NCI-H524 (cell line): ENCODE measurements around the gene OLIG2.

Experiments used
- DNase-seq, 2 experiments: peaks; one replicate each; lab custom pipeline; 2025; lab: John Stamatoyannopoulos, UW

OLIG2 gene

GRCh38 chr21:33033094-33033951 is 7.6 kb downstream of the OLIG2 start:
- peak in 1 of 2 experiments; percentile 56 for DNase-seq

- DNase-seq: no peak
Measured at GRCh38 chr21:33033961-33034413, 8.3 kb downstream of the OLIG2 start.

- peak; percentile 70 to 87 for DNase-seq
Measured at GRCh38 chr21:33035147-33035546, 9.4 kb downstream of the OLIG2 start.

GRCh38 chr21:33036430-33037162 is 10.9 kb downstream of the OLIG2 start:
- DNase-seq: no peak

- DNase-seq: no peak
Measured at GRCh38 chr21:33037501-33037900, 11.8 kb downstream of the OLIG2 start.

- peak; percentile 73 to 88 for DNase-seq
Measured at GRCh38 chr21:33039536-33039935, 13.8 kb downstream of the OLIG2 start.

GRCh38 chr21:33040215-33040614 is 14.5 kb downstream of the OLIG2 start:
- DNase-seq: no peak

GRCh38 chr21:33041981-33042380 is 16.2 kb downstream of the OLIG2 start:
- DNase-seq: no peak

GRCh38 chr21:33042812-33043211 is 17.1 kb downstream of the OLIG2 start:
- no peak for DNase-seq

- DNase-seq: peak in 1 of 2 experiments; percentile 53
Measured at GRCh38 chr21:33046455-33046854, 20.7 kb downstream of the OLIG2 start.

GRCh38 chr21:33047231-33047630 is 21.5 kb downstream of the OLIG2 start:
- DNase-seq: peak in 1 of 2 experiments; percentile 38

GRCh38 chr21:33051925-33052324 is 26.2 kb downstream of the OLIG2 start:
- no peak for DNase-seq

GRCh38 chr21:33053951-33054350 is 28.2 kb downstream of the OLIG2 start:
- no peak for DNase-seq

- no peak for DNase-seq
Measured at GRCh38 chr21:33055991-33056390, 30.3 kb downstream of the OLIG2 start.

GRCh38 chr21:33057385-33057940 is 31.7 kb downstream of the OLIG2 start:
- DNase-seq: no peak

- peak in 1 of 2 experiments; percentile 30 for DNase-seq
Measured at GRCh38 chr21:33058527-33058926, 32.8 kb downstream of the OLIG2 start.

- no peak for DNase-seq
Measured at GRCh38 chr21:33058957-33059356, 33.2 kb downstream of the OLIG2 start.

GRCh38 chr21:33059380-33059841 is 33.7 kb downstream of the OLIG2 start:
- DNase-seq: no peak

GRCh38 chr21:33061233-33061632 is 35.5 kb downstream of the OLIG2 start:
- no peak for DNase-seq

- no peak for DNase-seq
Measured at GRCh38 chr21:33063375-33063883, 37.7 kb downstream of the OLIG2 start.

GRCh38 chr21:33063907-33064622 is 38.3 kb downstream of the OLIG2 start:
- DNase-seq: no peak
